A549 (cell line): ENCODE data around the gene CDC5L. TPM values are rescaled to one million over a fixed set of nuclear protein-coding genes. Genes with fewer than 3 reads are reported as not detected.

ENCODE experiments used
- ATAC-seq, 2 experiments: fragments of 200-7000 bp in 1 of 2; fragments of >200 bp in 1 of 2; cut with Nextera tagmentation in 1 of 2; cut with Tn5 transposase in 1 of 2; 3 replicates each; pipeline versions ENCODE4 v1.8.0 to v1.9.1; 2018 to 2020; ENCODE audit warnings: mild to moderate bottlenecking in 1 of 2, moderate library complexity in 1 of 2
- CTCF ChIA-PET: fragments of 300-600 bp; sonication (Branson Sonifier 250); formaldehyde crosslinking; extraction: SDS; loops from one replicate; lab custom pipeline; 2021; ENCODE audit warnings: antibody characterized with exemption, inconsistent platforms; lab: Yijun Ruan, JAX
- POLR2A ChIA-PET: fragments of 350-600 bp; formaldehyde crosslinking; extraction: SDS; loops from one replicate; lab custom pipeline; 2021; ENCODE audit warnings: antibody characterized with exemption, inconsistent platforms; lab: Yijun Ruan, JAX
- DNase-seq, 2 experiments: peaks; one replicate each; pipeline versions ENCODE4 v3.0.0 to v3.0.0-alpha.2; 2011 to 2016; ENCODE audit warnings: low read depth in 1 of 2, low spot score in 1 of 2
- FAIRE-seq: peaks from 2 replicates; lab custom pipeline; 2011; peaks lifted over from hg19 to GRCh38; lab: Jason Lieb, UNC
- H3K27ac ChIP-seq, 2 experiments: fragments of >200 bp; sonication (Bioruptor Twin); formaldehyde crosslinking; 3 replicates each; pipeline ENCODE4 v1.5.1; 2016 to 2017
- H3K4me1 ChIP-seq: fragments of >200 bp; sonication (Bioruptor Twin); formaldehyde crosslinking; 3 replicates; pipeline ENCODE4 v1.6.1; 2016
- H3K4me2 ChIP-seq: fragments of >200 bp; sonication (Bioruptor Twin); formaldehyde crosslinking; 3 replicates; pipeline ENCODE4 v1.6.1; 2016
- H3K4me3 ChIP-seq: fragments of >200 bp; sonication (Bioruptor Twin); formaldehyde crosslinking; 3 replicates; pipeline ENCODE4 v1.5.1; 2016
- H3K9me3 ChIP-seq: fragments of >200 bp; sonication (Bioruptor Twin); formaldehyde crosslinking; 3 replicates; pipeline ENCODE4 v1.6.1; 2016
- ATOH8 ChIP-seq: fragments of 250-450 bp; sonication (Bioruptor Pico); IDR thresholded peaks from 2 replicates; pipeline ENCODE4 v1.5.0; 2020; ENCODE audit warnings: low read depth, mild to moderate bottlenecking, moderate library complexity
- CBX2 ChIP-seq: fragments of 200-600 bp; sonication (generic); IDR thresholded peaks from 2 replicates; pipeline ENCODE4 v1.6.1; 2016; ENCODE audit warnings: low read depth, mild to moderate bottlenecking, borderline replicate concordance
- ELK1 ChIP-seq: fragments of 150-350 bp; IDR thresholded peaks from 2 replicates; pipeline ENCODE4 v1.6.1; 2014; ENCODE audit warnings: low read depth, mild to moderate bottlenecking, low read length
- FOSL2 ChIP-seq, 2 experiments: fragments of 450-650 bp in 1 of 2; fragments of >200 bp in 1 of 2; sonication (Bioruptor Twin) in 1 of 2; formaldehyde crosslinking; IDR thresholded peaks; 2 replicates each; pipeline versions ENCODE4 v1.5.0 to v1.6.1; 2016 to 2020; ENCODE audit warnings: mild to moderate bottlenecking in 1 of 2, moderate library complexity in 1 of 2
- FOXS1 ChIP-seq: fragments of 250-450 bp; sonication (Bioruptor Pico); IDR thresholded peaks from 2 replicates; pipeline ENCODE4 v1.5.0; 2020; ENCODE audit warnings: mild to moderate bottlenecking, moderate library complexity
- HES2 ChIP-seq: fragments of >200 bp; sonication (Bioruptor Twin); formaldehyde crosslinking; IDR thresholded peaks from 2 replicates; pipeline ENCODE4 v1.6.1; 2016
- HEYL ChIP-seq: fragments of 250-450 bp; sonication (Bioruptor Pico); IDR thresholded peaks from 2 replicates; pipeline ENCODE4 v1.8.0; 2021; ENCODE audit warnings: mild to moderate bottlenecking, moderate library complexity
- HMGXB4 ChIP-seq: fragments of 250-450 bp; sonication (Bioruptor Pico); IDR thresholded peaks from 2 replicates; pipeline ENCODE4 v1.5.0; 2021; ENCODE audit warnings: mild to moderate bottlenecking, moderate library complexity, borderline replicate concordance
- HOXA7 ChIP-seq: fragments of 250-450 bp; sonication (Bioruptor Pico); IDR thresholded peaks from 2 replicates; pipeline ENCODE4 v1.5.0; 2020; ENCODE audit warnings: mild to moderate bottlenecking, moderate library complexity
- JUNB ChIP-seq: fragments of >200 bp; sonication (Bioruptor Twin); formaldehyde crosslinking; IDR thresholded peaks from 2 replicates; pipeline ENCODE4 v1.6.1; 2016
- MAX ChIP-seq: IDR thresholded peaks from 2 replicates; pipeline ENCODE4 v1.6.1; 2012
- NFE2L2 ChIP-seq: fragments of 150-350 bp; conservative IDR thresholded peaks from 2 replicates; pipeline ENCODE4 v1.6.1; 2014; ENCODE audit warnings: low read length
- RAD21 ChIP-seq, 2 experiments: fragments of >200 bp in 1 of 2; sonication (Bioruptor Twin) in 1 of 2; formaldehyde crosslinking in 1 of 2; IDR thresholded peaks in 1 of 2; conservative IDR thresholded peaks in 1 of 2; 2 replicates in 1 of 2; 3 replicates in 1 of 2; pipeline ENCODE4 v1.6.1; 2012 to 2018; ENCODE audit warnings: inconsistent platforms in 1 of 2
- RFX5 ChIP-seq: fragments of 450-650 bp; IDR thresholded peaks from 2 replicates; pipeline ENCODE4 v1.7.1; 2014; ENCODE audit warnings: antibody characterized with exemption, mild to moderate bottlenecking, moderate library complexity
- SREBF2 ChIP-seq: fragments of 450-650 bp; IDR thresholded peaks from 2 replicates; pipeline ENCODE4 v1.6.1; 2014; ENCODE audit warnings: mild to moderate bottlenecking, moderate library complexity
- TP53 ChIP-seq: fragments of 250-450 bp; sonication (Bioruptor Pico); IDR thresholded peaks from 2 replicates; pipeline ENCODE4 v1.5.0; 2021; ENCODE audit warnings: mild to moderate bottlenecking, moderate library complexity
- USF2 ChIP-seq: fragments of 450-650 bp; IDR thresholded peaks from 2 replicates; pipeline ENCODE4 v1.6.1; 2014; ENCODE audit warnings: antibody characterized with exemption
- ZSCAN20 ChIP-seq: fragments of 250-450 bp; sonication (Bioruptor Pico); IDR thresholded peaks from 2 replicates; pipeline ENCODE4 v1.8.0; 2022; ENCODE audit warnings: mild to moderate bottlenecking, moderate library complexity
- WGBS: methylation state at CpG from one replicate; pipeline ENCODE4 v1.1.6; 2017; ENCODE audit errors: missing lambda C conversion rate; 5-methylcytosine and 5-hydroxymethylcytosine counted together
- polyA plus RNA-seq, 4 experiments: library from polyadenylated mRNA; depleted of rRNA in 3 of 4; stranded (reverse); fragments of >200 nt; fragmentation: RNase III in 1 of 4; extraction: RNeasy Plus Mini Kit Qiagen cat#74134 plus additional on column Dnase treatment in 1 of 4; gene quantifications; 2 replicates in 3 of 4; 3 replicates in 1 of 4; pipeline ENCODE4 v1.2.3, GENCODE V29; 2011 to 2017

CDC5L gene
- polyA plus RNA-seq, 2 of the 4 experiments (the other 2 are of a cell fraction): 12.8 to 20.5 TPM

GRCh38 chr6:44435500-44435899 lies 48.0 kb downstream of the CDC5L start:
- no peaks in the 10 kb centered on the region for H3K9me3 ChIP-seq
- TF ChIP-seq HOXA7 (CRISPR knock-in tag) (no peak), NFE2L2 (no peak), USF2 (no peak), ZSCAN20 (CRISPR knock-in tag) (no peak), RFX5 (no peak), HES2 (no peak), JUNB (no peak), SREBF2 (no peak), ATOH8 (CRISPR knock-in tag) (no peak), ELK1 (no peak), HEYL (CRISPR knock-in tag) (no peak), FOSL2 (IDR thresholded peaks at IDR 0.05) (no peak), FOSL2 (CRISPR knock-in tag; IDR thresholded peaks at IDR 0.05) (no peak)
- DNase-seq: no peak
- peaks cover 4% of the 10 kb centered on the region; the same call in 1 of the 3 replicates for H3K4me1 ChIP-seq
- ChIA-PET POLR2A (no interaction called here), CTCF (interaction anchor here (0.6 kb wide), 1 partner anchor 1509 kb away, joined by 3 read pairs; no protein-coding TSS in a partner anchor)
- H3K27ac ChIP-seq: no peak overlapping the region
- H3K4me3 ChIP-seq: no peak overlapping the region
- no peak overlapping the region for H3K4me2 ChIP-seq
- no peak for FAIRE-seq
- WGBS: 94% methylated on average over 2 of the region's 3 CpGs
- ATAC-seq: no peak

GRCh38 chr6:44438827-44439226 lies 51.3 kb downstream of the CDC5L start:
- ATAC-seq (no peak), DNase-seq (no peak), FAIRE-seq (no peak)
- ChIA-PET CTCF (interaction anchor here (1.1 to 1.6 kb wide), 3 partner anchors 7 to 18 kb away, joined by 4 to 7 read pairs (median 6); no protein-coding TSS in a partner anchor), POLR2A (no interaction called here)
- Histone ChIP-seq H3K4me2 (no peak overlapping the region), H3K27ac (no peak overlapping the region), H3K9me3 (peaks cover 3% of the 10 kb centered on the region; the same call in 2 of the 3 replicates), H3K4me3 (no peak overlapping the region), H3K4me1 (peaks cover 4% of the 10 kb centered on the region; the same call in 1 of the 3 replicates)
- TF ChIP-seq FOXS1 (CRISPR knock-in tag): no peak

- 90% methylated on average over 6 of the region's 6 CpGs for WGBS
- ATAC-seq (peak in 1 of 2 experiments; percentile 82; a peak in 1 of 6 replicates), DNase-seq (no peak), FAIRE-seq (no peak)
- Histone ChIP-seq H3K9me3 (peaks cover 3% of the 10 kb centered on the region; the same call in 2 of the 3 replicates), H3K4me3 (no peak overlapping the region), H3K27ac (no peak overlapping the region), H3K4me2 (no peak overlapping the region), H3K4me1 (peaks cover 4% of the 10 kb centered on the region; the same call in 1 of the 3 replicates)
- POLR2A ChIA-PET: no interaction called here
- CTCF ChIA-PET: interaction anchor here (1.0 to 1.5 kb wide), 3 partner anchors 8 to 17 kb away, joined by 3 to 6 read pairs (median 4); no protein-coding TSS in a partner anchor
- no peak for TF ChIP-seq RAD21 (conservative IDR thresholded peaks at IDR 0.05 in 1 of 2, IDR thresholded peaks at IDR 0.05 in 1 of 2)
- TF ChIP-seq CBX2: no peak
- TF ChIP-seq TP53 (CRISPR knock-in tag): no peak
- TF ChIP-seq HMGXB4 (CRISPR knock-in tag): no peak
- no peak for TF ChIP-seq MAX
These were observed 52.0 kb downstream of the CDC5L start for GRCh38 chr6:44439270-44440045.
